Measurements from ENCODE around the gene MVB12A.

The MVB12A gene

GRCh38 chr19:17419621-17420474 lies at the start of gene MVB12A:
Gene MVB12A (plus strand): TSS chr19:17420047. CDS start chr19:17420136, 89 bp downstream.
- DNase-seq (ENCODE audit: low spot score): peak; percentile 99

- DNase-seq (ENCODE audit: low spot score): peak; percentile 76
Measured at GRCh38 chr19:17376935-17377600, 42.8 kb upstream of the MVB12A start, which contains the start of gene PLVAP. Gene PLVAP (minus strand): TSS chr19:17377342. CDS start chr19:17377288, 54 bp downstream.

GRCh38 chr19:17378271-17378670 lies 41.6 kb upstream of the MVB12A start:
- DNase-seq (ENCODE audit: low spot score): no peak

GRCh38 chr19:17379221-17379631 lies 40.6 kb upstream of the MVB12A start:
- DNase-seq (ENCODE audit: low spot score): no peak

- no peak for DNase-seq (ENCODE audit: low spot score)
Measured at GRCh38 chr19:17380426-17381138, 39.3 kb upstream of the MVB12A start.

GRCh38 chr19:17385878-17386611 lies 33.8 kb upstream of the MVB12A start:
- peak; percentile 65 for DNase-seq (ENCODE audit: low spot score)

GRCh38 chr19:17389288-17389687 lies 30.6 kb upstream of the MVB12A start:
- DNase-seq (ENCODE audit: low spot score): no peak

GRCh38 chr19:17389957-17390664 lies 29.7 kb upstream of the MVB12A start:
- no peak for DNase-seq (ENCODE audit: low spot score)

GRCh38 chr19:17390665-17391370 lies 29.0 kb upstream of the MVB12A start:
- DNase-seq (ENCODE audit: low spot score): peak; percentile 70

- no peak for DNase-seq (ENCODE audit: low spot score)
Measured at GRCh38 chr19:17391371-17392151, 28.3 kb upstream of the MVB12A start.

- no peak for DNase-seq (ENCODE audit: low spot score)
Measured at GRCh38 chr19:17393002-17393401, 26.8 kb upstream of the MVB12A start.

- no peak for DNase-seq (ENCODE audit: low spot score)
Measured at GRCh38 chr19:17393914-17394313, 25.9 kb upstream of the MVB12A start, which contains the start of gene CCDC194. Gene CCDC194 (minus strand): TSS chr19:17394196. CDS start chr19:17394158, 38 bp downstream.

GRCh38 chr19:17394891-17395415 lies 24.9 kb upstream of the MVB12A start:
- peak; percentile 68 for DNase-seq (ENCODE audit: low spot score)

GRCh38 chr19:17398902-17399527 lies 20.8 kb upstream of the MVB12A start:
- DNase-seq (ENCODE audit: low spot score): no peak

- no peak for DNase-seq (ENCODE audit: low spot score)
Measured at GRCh38 chr19:17401628-17402027, 18.2 kb upstream of the MVB12A start.

GRCh38 chr19:17402982-17403855 lies 16.6 kb upstream of the MVB12A start:
- peak; percentile 55 for DNase-seq (ENCODE audit: low spot score)

GRCh38 chr19:17404015-17404414 lies 15.8 kb upstream of the MVB12A start:
- DNase-seq (ENCODE audit: low spot score): no peak
